ENCODE results near the gene TGFBR1.
A peak's percentile ranks its signal among the peaks of the same experiment; 100 is the strongest.

Gene TGFBR1

DNA sequence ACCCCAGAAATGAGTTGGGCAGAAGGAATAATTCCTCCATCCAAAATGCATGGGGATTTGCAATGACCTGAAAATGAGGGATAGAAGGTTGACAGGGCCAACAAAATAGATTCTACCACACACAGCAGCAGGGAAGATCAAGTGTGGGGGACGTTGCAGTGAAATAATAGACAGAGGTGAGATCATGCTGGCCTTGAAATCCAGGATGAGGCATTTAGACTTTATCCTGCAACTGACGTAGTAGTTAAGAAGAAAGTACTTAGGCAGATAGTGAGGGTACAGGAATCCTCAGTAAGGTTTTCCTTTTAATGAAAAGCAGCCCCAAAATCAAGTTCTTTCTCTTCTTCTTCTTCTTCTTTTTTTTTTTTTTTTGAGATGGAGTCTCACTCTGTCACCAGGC lies 31.6 kb upstream of the TGFBR1 start:
- Histone ChIP-seq H3K27me3 (ENCODE audit: insufficient read depth, low read length, poor library complexity, severe bottlenecking) (no peaks in the 10 kb centered on the region), H3K4me2 (ENCODE audit: low read depth, low read length, poor library complexity, severe bottlenecking) (no peak overlapping the region), H3K9me2 (replicated peaks; ENCODE audit: low read depth, low read length) (no peaks in the 10 kb centered on the region), H2AFZ (ENCODE audit: low read length) (no peak overlapping the region), H3K9ac (ENCODE audit: low read depth, low read length, poor library complexity, severe bottlenecking) (no peak overlapping the region), H3K4me1 (ENCODE audit: insufficient read depth, low read length, poor library complexity, severe bottlenecking) (peaks cover 71% of the 10 kb centered on the region), H4K20me1 (ENCODE audit: insufficient read depth, low read length, poor library complexity, severe bottlenecking) (no peaks in the 10 kb centered on the region), H3K36me3 (ENCODE audit: insufficient read depth, low read length) (no peaks in the 10 kb centered on the region), H3K9me3 (ENCODE audit: insufficient read depth, low read depth, low read length) (no peaks in the 10 kb centered on the region), H3K4me3 (ENCODE audit: low read length, poor library complexity, severe bottlenecking) (no peak overlapping the region), H3K79me2 (ENCODE audit: insufficient read depth, low read length) (no peaks in the 10 kb centered on the region), H3F3A (ENCODE audit: low read depth) (peaks cover 20% of the 10 kb centered on the region; the same call in 1 of the 2 replicates)
- no peak for TF ChIP-seq CTCF (conservative IDR thresholded peaks at IDR 0.05; ENCODE audit: low read length)
- TF ChIP-seq EZH2phosphoT487 (IDR thresholded peaks at IDR 0.05; ENCODE audit: borderline replicate concordance) = no peak

DNA sequence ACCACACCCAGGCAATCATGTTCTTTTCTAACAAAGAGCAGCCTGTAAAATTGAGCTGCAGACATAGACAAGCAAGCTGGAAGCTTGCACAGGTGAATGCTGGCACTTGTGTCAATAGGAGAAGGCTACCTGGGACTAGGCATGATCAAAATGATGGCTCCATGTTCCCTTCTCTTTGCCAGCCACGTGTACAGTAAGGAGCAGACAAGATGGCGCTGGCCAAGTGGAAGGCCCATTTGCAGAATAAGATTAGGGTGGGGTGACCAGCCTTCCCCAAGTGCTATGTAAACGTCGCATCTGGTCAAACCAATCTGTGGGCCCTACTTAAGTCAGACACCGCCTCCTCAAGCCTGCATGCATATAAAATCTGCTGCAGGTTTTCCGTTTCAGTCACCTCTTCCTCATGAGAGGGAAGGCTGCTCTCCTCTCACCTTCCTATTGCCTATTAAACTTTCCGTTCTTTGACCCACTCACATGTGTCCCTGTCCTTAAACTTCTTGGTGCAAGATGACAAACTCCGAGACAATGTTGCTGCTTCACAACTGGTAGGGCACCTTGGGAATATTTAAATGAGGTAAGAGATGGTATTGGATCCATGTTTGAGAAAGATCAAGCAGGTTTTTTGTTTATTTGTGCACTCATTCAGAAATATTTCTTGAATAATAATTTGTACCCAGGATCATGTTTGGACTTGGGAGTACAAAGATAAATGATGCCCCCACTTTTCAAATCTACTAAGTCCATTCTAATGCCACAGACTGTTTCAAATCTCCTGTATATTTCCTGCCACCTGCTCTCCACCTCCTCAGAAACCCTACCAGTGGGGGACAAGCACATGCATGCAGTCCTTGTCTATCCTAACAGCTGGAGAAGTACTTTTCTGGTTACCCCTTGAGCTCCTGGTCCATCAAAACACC lies 30.7 kb upstream of the TGFBR1 start:
- Histone ChIP-seq H3K36me3 (ENCODE audit: insufficient read depth, low read length) (no peaks in the 10 kb centered on the region), H3K4me3 (ENCODE audit: low read length, poor library complexity, severe bottlenecking) (no peak overlapping the region), H3K27me3 (ENCODE audit: insufficient read depth, low read length, poor library complexity, severe bottlenecking) (no peaks in the 10 kb centered on the region), H3K4me2 (ENCODE audit: low read depth, low read length, poor library complexity, severe bottlenecking) (peak overlapping the region; percentile 0), H3K79me2 (ENCODE audit: insufficient read depth, low read length) (no peaks in the 10 kb centered on the region), H3F3A (ENCODE audit: low read depth) (peaks cover 14% of the 10 kb centered on the region; the same call in 1 of the 2 replicates), H3K9ac (ENCODE audit: low read depth, low read length, poor library complexity, severe bottlenecking) (no peak overlapping the region), H4K20me1 (ENCODE audit: insufficient read depth, low read length, poor library complexity, severe bottlenecking) (no peaks in the 10 kb centered on the region), H3K9me2 (replicated peaks; ENCODE audit: low read depth, low read length) (no peaks in the 10 kb centered on the region), H3K9me3 (ENCODE audit: insufficient read depth, low read depth, low read length) (no peaks in the 10 kb centered on the region), H3K4me1 (ENCODE audit: insufficient read depth, low read length, poor library complexity, severe bottlenecking) (peaks cover 64% of the 10 kb centered on the region), H2AFZ (ENCODE audit: low read length) (no peak overlapping the region)
- TF ChIP-seq EZH2phosphoT487 (IDR thresholded peaks at IDR 0.05; ENCODE audit: borderline replicate concordance) = no peak

- Histone ChIP-seq H3K9me2 (replicated peaks; ENCODE audit: low read depth, low read length) (no peaks in the 10 kb centered on the region), H2AFZ (ENCODE audit: low read length) (no peak overlapping the region), H4K20me1 (ENCODE audit: insufficient read depth, low read length, poor library complexity, severe bottlenecking) (no peaks in the 10 kb centered on the region), H3K4me2 (ENCODE audit: low read depth, low read length, poor library complexity, severe bottlenecking) (peak overlapping the region; percentile 0), H3K9me3 (ENCODE audit: insufficient read depth, low read depth, low read length) (no peaks in the 10 kb centered on the region), H3K79me2 (ENCODE audit: insufficient read depth, low read length) (no peaks in the 10 kb centered on the region), H3K27me3 (ENCODE audit: insufficient read depth, low read length, poor library complexity, severe bottlenecking) (no peaks in the 10 kb centered on the region), H3F3A (ENCODE audit: low read depth) (peaks cover 9% of the 10 kb centered on the region; the same call in 1 of the 2 replicates), H3K36me3 (ENCODE audit: insufficient read depth, low read length) (no peaks in the 10 kb centered on the region), H3K4me3 (ENCODE audit: low read length, poor library complexity, severe bottlenecking) (no peak overlapping the region), H3K9ac (ENCODE audit: low read depth, low read length, poor library complexity, severe bottlenecking) (no peak overlapping the region), H3K4me1 (ENCODE audit: insufficient read depth, low read length, poor library complexity, severe bottlenecking) (peaks cover 59% of the 10 kb centered on the region)
- TF ChIP-seq EZH2phosphoT487 (IDR thresholded peaks at IDR 0.05; ENCODE audit: borderline replicate concordance) (no peak), CTCF (conservative IDR thresholded peaks at IDR 0.05; ENCODE audit: low read length) (no peak)
These were observed 30.0 kb upstream of the TGFBR1 start for GRCh38 chr9:99074902-99075245.

Measured in Loucy (cell line).